GM19463 (cell line): ENCODE data around the gene FOXN1.
A peak's percentile ranks its signal among the peaks of the same experiment; 100 is the strongest.

Source experiments
- ATAC-seq: cut with Tn5 transposase; IDR thresholded peaks from one replicate; pipeline ENCODE4 v1.9.1; 2021; ENCODE audit warnings: mild to moderate bottlenecking, moderate library complexity; ENCODE audit not compliant: unreplicated experiment

FOXN1 gene

DNA sequence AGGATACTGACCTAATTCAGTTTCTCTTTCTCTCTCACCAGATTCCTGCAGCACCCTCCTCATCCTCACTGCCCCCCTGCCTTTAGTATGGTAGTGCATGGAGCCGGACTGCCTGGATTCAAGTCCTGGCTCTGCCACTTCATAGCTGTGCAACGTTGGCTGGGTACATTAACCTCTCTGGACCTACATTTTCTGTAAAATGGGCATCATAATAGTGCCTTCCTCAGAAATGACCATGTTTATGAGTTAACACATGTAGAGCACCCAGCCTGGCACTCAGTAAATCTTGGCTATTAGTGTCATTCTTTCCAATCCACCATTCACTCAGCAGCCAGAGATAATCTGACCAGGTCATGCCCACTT lies 39.0 kb downstream of the FOXN1 start:
- ATAC-seq, result no peak

DNA sequence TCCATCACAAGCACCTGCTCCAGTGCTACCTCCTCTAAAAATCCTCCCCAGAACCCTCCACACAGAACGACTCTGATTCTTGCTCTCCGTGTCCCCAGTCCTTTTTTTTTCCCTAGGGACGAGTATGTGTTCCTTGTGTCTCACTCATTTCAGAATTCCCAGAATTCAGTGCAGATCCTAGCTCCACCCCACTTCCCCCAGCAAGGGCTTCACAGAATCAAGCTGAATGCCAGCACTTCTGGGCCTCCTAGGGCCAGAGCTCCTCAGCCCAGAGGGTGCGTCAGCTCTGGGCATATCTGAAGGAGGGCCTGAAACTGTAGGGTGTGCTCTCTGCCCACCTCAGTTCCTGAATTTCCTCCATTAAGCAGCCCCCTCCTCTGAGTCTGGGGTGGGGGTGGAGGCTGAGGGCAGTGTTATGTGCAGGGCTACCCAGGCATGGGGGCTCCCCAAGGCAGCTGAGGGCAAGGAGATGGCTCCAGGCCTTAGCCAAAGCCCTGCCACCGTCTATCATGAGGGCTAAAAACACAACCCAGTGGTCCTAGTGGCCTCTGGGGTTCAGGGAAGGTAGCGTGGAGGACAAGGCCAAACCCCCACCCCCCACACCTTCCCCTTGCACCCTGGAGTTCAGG lies 39.8 kb downstream of the FOXN1 start:
- no peak for ATAC-seq

DNA sequence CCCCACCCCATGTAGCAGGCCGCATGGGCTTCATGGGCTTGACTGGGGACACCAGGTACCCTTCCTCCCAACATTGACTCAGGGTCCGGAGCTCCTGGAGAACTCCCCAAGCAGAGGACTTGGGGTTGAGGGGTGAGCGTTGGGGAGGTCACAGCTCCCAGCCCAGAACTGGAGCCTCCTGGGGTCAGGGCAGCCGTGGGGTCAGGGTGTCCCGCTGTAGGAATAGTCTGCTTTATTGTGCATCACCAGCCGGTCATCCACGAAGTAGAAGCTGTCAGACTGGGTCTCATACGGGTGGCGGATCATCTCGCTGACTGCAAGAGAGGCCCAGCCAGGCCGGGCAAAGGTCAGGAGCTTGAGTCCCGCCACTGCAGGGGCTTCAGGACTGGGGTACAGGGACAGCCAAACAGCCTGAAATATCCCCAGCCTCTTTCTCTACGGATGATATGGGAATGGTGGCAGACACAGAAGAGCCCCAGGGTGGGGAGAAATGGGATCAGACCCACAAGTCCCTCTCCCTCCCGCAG lies 41.0 kb downstream of the FOXN1 start:
- no peak for ATAC-seq

DNA sequence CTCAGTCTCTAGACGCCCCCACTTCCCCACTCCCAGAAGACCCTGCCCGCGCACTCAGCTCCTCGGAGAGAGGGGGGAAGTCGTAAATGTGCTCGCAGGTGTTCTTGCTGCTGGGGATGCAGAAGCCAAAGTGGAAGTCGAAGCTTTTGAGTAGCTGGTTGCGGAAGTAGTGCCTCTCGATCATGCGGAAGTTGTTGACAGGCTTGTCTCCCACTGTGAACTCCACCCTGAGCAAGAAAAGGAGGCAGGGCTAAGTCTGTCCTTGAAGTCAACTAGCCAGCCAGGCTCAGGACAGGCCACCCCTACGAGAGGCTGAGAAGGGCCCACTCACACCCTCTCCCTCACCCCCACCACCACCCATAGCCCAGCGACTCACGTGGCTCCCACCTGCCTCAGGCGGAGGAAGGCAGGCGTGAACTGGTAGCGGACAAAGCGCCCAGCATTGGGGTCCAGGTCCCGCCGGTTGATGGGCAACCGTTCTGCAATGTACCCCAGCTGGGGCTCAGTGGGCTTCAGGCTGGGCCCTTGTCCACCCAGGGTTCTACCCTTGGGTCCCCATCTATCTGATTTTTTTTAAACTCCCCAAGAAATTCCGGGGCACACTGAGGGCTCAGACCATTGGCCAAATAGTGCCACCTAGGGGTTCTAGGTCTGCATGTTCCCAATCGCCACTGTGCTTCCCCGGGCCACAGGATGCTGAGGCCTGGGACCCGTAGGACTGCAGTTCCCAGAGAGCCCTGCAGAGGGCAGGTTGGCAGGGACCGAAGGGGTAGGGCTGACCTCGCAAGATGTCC lies 41.7 kb downstream of the FOXN1 start:
- peak; percentile 32 for ATAC-seq

DNA sequence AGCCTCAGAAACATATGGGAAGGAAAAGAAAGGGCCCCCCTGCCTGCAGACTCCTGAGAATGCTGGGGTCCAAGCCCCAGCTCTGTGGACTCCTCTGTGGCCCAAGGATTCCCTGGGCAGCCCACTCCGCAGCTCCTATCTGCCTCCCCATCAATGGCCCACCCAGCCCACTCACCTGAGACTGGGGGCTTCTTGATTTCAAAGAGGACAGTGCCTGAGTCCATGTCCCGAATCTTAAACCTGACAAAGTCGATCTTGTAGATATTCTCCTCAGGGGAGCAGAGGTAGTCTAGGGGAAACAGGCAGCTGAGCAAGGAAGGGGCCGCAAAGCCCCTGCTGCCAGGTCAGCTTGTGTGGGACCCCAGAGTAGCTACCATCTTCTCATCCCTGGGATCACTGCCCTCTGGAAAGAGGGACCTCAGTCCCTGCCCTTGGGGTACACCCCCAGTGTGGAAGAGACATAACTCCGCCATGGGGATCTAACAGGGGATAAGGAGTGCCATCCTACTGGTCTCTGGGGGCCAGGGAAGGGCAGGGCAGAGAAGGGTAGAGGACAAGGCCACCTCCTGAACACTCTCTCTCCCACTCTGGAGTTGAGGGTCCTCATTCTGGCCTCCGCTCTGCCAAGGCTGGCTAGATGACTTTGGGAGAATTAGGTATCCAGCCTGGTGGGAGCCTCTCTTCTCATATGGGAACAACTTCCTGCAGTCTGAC lies 42.4 kb downstream of the FOXN1 start:
- ATAC-seq, result no peak

DNA sequence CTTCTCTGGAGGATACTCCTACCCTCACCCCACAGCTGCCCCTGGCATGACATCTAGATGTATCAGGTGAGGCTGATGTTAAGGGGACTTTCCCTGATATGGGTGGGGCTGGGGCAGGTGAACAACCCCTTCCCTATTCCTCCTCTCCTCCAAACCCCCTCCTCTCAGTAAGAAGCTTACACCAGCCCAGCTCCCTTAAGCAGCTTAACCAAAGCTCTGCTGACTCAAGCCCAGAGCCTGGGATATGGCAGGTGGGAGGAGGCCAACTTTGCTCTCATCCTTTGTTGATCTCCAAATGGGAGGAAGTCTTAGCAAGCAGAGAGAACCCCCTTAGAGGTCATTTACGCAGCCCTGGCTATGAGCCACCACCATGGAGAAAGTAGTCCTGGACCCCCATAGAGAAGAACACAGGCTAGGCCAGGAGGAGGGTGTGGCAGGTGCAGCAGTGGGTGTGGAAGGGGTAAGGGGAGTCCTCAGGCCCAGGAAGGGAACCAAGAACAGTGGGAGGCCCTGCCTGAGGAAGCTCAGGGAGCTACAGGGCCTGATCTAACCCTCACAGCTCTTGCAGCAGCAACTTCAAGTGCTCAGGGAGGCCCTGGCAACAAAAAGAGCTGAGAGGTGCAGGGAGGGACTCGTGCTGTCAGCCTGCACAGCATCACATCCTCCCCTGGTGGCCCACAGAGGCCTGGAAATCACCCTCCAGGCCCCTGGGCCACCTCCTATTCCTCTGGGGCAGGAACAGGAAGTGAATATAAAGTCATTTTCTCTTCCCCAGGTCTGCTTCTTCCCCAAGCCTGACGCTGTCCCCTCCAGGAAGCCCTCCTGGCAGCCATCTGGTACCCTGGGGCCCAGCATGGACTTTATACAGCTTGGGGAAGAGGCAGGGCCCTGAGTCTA lies 43.3 kb downstream of the FOXN1 start:
- ATAC-seq, result peak; percentile 41

DNA sequence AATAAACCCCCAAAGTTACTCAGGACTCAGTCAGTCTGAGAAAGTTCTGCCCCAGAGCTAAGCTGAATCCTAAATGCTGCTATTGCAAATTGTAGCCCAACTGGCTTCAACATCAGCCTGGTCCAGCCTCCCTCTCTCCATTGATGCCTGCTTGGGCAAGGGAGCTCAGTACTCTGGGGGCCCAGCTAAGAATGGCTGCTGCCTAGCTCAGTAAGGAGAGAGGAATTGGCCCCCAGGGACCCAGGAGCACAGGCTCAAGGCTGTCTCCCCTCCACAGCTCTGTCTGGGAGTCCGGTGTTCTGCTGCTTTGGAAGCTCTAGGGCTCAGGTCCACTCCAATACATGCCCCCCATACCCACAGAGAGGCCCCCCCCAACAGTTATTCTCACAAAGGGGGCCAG lies 44.7 kb downstream of the FOXN1 start:
- ATAC-seq, result no peak

DNA sequence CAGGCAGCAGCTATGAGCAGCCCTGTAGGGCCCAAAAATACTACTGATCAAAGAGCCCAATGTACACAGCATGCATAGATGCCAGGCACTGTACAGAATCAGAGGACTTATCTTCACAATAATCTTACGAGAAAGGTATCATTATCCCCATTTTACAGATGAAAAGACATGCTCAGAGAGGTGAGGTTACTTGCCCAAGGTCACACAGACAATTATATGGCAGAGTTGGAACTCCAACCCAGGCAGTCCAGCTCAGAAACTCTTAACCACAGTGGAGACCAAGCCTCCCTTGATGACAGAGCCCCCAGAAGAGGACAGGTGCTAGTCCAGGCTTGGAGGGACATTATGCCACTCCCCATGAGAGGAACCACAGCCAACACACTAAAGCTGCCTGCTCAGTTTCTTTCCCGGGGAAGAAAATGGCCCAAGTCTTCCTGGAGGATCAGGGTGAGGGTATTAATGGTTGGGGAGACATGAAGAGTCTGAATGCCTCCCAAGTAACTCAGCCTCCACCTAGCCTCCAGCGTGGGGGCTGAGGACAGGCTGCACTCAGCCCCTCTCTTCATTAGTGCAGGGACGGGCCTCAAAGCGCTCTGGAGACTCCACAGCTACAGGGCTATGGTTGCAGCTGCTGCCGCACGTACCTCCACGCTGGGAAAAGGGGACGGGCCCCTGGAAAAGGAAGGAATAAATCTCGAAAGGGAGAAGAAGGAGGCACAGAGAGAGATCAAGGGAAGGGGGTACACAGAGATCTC lies 45.5 kb downstream of the FOXN1 start:
- no peak for ATAC-seq

DNA sequence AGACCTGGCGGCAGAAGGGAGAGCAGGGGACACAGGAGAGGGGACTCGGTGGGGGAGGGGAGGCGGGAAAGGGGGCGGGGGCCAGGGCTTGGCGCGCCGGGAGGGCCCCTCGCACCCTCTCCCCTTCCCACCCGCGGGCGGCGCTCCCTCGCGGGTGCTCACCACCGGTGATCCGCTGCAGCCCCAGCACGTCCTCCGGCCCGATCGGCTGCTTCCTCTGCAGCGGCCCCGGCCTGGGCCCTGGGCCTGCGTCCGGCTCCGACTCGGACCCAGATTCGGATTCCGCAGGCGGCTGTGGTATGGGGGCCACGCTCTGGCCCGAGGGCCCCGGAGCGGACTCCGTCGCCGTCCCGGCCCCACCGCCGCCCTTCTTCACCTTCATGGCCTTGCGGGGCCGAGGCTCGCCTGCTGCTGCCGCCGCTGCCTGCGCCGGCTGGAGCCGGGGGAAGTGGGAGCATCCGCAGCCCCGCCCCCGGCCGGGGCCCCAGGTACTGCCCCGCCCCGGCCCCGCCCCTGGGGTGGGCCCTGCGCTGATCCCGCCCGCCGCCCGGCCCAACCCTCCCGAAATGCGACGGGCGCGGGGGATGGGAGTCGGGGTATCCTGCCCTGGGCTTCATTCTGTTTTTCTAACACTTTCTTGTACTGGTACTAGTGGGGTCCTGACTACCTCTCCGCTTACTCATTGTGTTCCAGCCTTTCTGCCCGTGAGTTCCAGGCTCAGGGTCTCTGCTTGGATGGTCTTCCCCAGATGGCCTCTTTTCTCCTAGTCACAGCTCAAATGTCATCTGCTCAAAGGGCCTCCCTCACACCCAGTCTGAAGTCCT lies 46.2 kb downstream of the FOXN1 start, which contains the start of gene UNC119:
Gene UNC119 (minus strand): TSS at position 449 of the 824 bp plus-strand sequence. CDS start 67 bp downstream, at position 382.
- ATAC-seq, result peak; percentile 67

DNA sequence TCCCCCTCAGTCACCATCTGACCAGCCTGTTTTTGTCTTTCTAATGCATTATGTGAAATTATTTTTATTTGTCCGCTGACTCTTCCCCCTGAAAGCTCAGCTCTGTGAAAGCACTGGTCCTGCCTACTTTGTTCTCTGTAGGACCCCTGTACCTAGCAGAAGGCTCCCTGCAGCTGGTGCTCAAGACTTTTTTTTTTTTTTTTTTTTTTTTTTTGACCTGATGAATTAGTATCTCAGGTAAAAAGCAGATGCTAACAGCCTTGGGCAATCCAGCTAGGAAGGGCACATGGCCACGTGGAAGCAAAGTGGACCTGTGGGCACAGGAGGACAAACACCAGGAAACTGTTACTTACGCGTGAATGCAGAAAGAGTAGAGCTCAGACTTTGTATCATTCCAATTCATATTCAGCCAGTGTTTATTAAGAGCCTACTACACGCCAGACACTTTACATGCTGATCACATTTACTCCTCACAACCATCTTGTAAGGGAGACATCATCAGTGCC lies 46.9 kb downstream of the FOXN1 start:
- no peak for ATAC-seq

DNA sequence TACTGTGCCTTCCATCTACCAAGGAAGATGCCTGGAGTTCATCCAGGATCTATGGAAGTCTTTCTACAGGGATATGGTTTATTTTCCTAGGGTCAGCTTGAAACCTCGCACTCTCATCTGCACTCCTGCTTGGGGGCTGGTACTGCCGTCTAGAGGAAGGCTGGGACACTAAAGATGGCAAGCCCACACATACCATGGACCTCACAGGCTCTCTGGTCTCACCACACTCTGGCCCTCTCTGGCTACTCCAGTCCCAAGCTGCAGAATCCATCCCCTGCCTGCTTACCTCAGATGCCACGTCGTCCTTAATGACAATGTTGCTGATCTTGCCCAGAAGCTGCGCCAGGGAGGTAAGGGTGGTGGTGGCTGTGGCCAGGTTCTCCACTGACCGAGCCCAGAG lies 48.4 kb downstream of the FOXN1 start:
- no peak for ATAC-seq

DNA sequence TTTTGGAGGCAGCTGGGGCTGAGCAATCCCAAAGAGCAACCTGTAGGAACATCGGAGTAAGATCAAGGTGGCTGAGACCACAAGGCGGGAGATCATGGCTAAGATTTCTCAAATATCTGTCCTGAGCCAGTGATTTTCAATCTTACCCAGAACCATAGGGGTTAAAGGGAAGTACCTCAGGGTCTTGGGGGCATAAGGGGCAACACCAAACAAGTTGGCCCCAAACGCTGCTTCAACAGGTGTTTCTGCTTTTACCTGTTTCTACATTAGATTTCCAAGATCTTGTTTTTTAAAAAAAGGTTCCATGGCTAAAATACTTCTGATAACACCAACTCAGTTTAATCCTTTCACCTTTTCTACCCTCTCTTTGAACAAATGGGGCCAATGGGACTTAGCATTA lies 48.9 kb downstream of the FOXN1 start:
- no peak for ATAC-seq

DNA sequence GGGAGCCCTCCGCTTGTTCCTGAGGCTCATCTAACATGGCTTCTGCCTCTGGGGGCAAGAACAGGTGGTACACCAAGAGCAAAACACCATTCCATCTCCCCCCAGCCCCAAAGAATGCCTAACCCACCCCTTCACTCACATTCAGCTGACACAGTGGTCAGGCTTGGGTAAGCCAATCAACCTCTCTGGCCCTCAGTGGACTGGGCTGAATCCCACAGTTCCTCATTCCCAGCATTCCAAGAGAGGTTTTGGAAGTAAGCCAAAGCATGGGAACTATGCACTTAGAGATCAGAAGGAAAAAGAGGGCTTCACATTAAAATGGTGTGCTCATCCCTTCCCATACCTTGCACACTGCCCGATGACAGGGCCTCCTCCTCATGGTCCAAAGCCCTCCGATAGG lies 57.3 kb downstream of the FOXN1 start:
- no peak for ATAC-seq

DNA sequence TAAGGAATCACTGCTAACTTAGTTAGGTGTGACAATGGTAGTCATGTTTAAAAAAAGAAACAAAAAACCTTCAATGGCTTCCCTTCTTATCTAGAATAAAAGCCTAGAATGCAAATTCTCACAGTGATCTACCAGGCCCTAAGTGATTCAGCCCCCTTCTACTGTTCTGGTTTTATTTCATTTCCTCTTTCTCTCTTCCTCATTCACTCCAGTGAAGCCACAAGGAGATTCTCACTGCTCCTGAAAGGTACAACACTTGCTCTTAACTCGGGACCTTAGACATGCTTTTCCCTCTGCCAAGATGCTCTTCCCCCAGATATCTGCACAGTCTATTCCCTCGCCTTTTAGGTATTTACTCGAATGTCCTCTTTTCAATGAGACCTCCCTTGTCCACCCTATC lies 61.5 kb downstream of the FOXN1 start:
- no peak for ATAC-seq

DNA sequence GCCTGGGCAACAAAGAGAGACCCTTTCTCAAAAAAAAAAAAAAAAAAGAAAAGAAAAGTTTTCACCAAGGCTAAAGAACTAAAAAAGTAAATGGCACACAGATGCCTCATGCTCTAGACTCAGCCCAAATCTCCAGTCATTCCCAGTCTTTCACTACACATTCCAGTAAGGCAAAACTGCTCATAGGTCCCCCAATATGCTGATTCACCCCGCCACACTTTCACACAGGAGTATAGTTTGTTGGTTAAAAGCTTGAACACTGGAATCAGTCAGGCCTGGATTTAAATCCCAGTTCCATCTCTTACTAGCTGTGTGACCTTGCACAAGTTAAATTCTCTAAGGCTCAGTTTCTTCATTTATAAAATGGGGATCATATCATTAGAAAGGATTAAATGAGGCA lies 63.3 kb downstream of the FOXN1 start:
- no peak for ATAC-seq

DNA sequence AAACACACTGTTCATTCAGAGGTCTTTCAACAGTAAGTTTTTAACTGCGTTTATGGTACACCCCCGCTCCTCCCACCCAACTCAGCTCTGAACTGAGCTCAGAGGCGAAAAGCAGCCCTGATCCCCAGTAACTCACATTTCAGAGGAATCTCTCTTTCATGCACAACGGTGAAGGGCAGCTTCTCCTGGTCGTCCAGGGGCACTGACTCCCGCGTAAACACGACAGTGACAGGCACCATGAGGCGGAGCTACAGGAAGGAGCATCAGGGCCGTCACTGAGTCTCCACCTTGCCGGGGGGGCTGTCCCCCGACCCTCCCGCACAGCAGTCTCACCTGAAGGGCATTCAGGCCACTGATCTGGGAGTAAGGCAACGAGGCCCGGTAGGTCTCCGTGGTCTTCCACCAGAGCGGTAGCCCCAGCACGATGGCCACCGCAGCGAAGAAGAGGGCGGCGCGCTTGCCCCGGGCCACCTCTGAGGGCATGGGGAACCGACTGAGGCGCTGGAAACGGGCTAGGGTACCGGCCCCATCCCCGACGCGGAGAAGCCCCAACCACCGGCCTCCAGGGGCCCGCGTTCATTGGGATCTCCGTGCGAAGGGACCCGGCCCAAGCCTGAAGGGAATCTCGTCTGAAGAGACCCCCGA lies 64.7 kb downstream of the FOXN1 start:
- ATAC-seq, result no peak

DNA sequence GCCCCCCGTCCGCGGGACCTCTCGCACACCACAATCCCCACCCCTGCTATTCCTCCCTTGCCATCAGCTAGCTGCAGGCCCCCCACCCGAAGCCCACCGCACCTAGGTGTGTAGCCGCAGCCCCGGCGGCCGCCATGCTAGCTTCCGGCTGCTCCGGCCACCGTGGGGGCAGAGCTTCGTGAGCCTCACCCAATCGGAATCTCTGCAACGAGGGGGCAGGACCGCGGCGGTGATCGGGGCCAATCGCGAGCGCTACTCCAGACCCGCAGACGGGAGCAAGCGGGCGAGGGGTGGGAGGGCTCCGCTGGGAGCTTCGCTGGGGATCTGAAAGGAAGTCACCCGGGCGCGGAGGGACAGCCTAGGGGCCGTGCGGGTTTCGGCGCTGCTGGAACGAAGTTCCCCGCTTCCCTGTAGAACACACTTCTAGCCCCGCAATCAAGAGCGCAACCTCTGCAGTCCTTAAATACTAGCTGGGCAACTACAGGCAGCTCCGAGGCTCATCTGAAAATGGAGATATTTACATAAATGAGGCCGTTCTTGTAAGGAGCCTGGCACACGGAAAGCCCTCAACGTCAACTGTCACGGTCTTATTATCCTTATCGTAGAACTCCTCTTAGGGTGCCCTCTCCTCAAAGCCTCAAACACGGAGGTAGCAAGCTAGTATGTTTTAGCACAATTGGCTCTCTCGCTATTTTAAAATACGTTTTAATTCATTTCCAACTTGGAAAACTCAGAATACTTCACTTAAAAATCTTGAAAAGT lies 65.4 kb downstream of the FOXN1 start, which contains the start of gene PIGS:
Gene PIGS (minus strand): TSS at position 164 of the 762 bp plus-strand sequence. CDS start 28 bp downstream, at position 136.
- ATAC-seq, result peak; percentile 91
